Activated CD8-positive, alpha-beta T cell treated with anti-CD3 and anti-CD28 coated beads for 36 hours (primary cell): ENCODE results near the gene JPH4. TPM values are rescaled to one million over a fixed set of nuclear protein-coding genes. Genes with fewer than 3 reads are reported as not detected.

Experiments
- ATAC-seq: fragments of 200-7000 bp; cut with Tn5 transposase; one replicate; pipeline ENCODE4 v1.10.0; 2021; ENCODE audit warnings: mild to moderate bottlenecking, moderate library complexity
- CTCF ChIA-PET: fragments of 350-600 bp; sonication (Branson Sonifier 250); formaldehyde crosslinking; loops from one replicate; lab custom pipeline; 2021; ENCODE audit warnings: antibody characterized with exemption; lab: Charles Lee
- POLR2A ChIA-PET: fragments of 350-600 bp; sonication (Branson Sonifier 250); formaldehyde crosslinking; loops from one replicate; lab custom pipeline; 2021; ENCODE audit warnings: antibody characterized with exemption; lab: Charles Lee
- DNase-seq: peaks from one replicate; pipeline ENCODE4 v3.0.0-alpha.2; 2020
- H3K27ac Mint-ChIP-seq: one replicate; pipeline ENCODE4 v1.8.0; 2021; ENCODE audit warnings: mild to moderate bottlenecking, mixed read lengths
- H3K27me3 Mint-ChIP-seq: one replicate; pipeline ENCODE4 v1.8.0; 2021; ENCODE audit warnings: mixed read lengths
- H3K36me3 Mint-ChIP-seq: one replicate; pipeline ENCODE4 v1.8.0; 2021; ENCODE audit warnings: low read depth, mixed read lengths
- H3K4me1 Mint-ChIP-seq: one replicate; pipeline ENCODE4 v1.8.0; 2021; ENCODE audit warnings: low read depth, mixed read lengths
- H3K4me3 Mint-ChIP-seq: one replicate; pipeline ENCODE4 v1.8.0; 2021; ENCODE audit warnings: mild to moderate bottlenecking, moderate library complexity, mixed read lengths
- H3K9me3 Mint-ChIP-seq: one replicate; pipeline ENCODE4 v1.8.0; 2021; ENCODE audit warnings: mixed read lengths
- CTCF ChIP-seq: fragments of 200-600 bp; IDR thresholded peaks from one replicate; pipeline ENCODE4 v1.8.0; 2022; ENCODE audit warnings: antibody characterized with exemption, mild to moderate bottlenecking
- intact Hi-C: fragments of 100-400 bp; cut with micrococcal nuclease; formaldehyde crosslinking; loops from one replicate; pipeline ENCODE4 v1.10.0; 2022
- total RNA-seq, 2 experiments: library from RNA; stranded (reverse); gene quantifications; one replicate each; pipeline ENCODE4 v1.2.3, GENCODE V29; 2021

The JPH4 gene
- total RNA-seq, 2 experiments from 2014 or later = 0.25 to 0.51 TPM

- peaks cover 7% of the 10 kb centered on the region for H3K4me1 Mint-ChIP-seq
- H3K27ac Mint-ChIP-seq = no peak overlapping the region
- no peaks in the 10 kb centered on the region for H3K9me3 Mint-ChIP-seq
- no peak for TF ChIP-seq CTCF
- ATAC-seq (no peak), DNase-seq (no peak)
- H3K4me3 Mint-ChIP-seq = no peak overlapping the region
- intact Hi-C loops = no loop called here
- H3K27me3 Mint-ChIP-seq = no peaks in the 10 kb centered on the region
- no peaks in the 10 kb centered on the region for H3K36me3 Mint-ChIP-seq
- ChIA-PET POLR2A (interaction anchor here (0.7 to 2.1 kb wide), 3 partner anchors 102 to 376 kb away, joined by 3 to 6 read pairs (median 3); partner anchors contain the start of gene PABPN1), CTCF (interaction anchor here (0.6 to 2.1 kb wide), 3 partner anchors 11 to 21 kb away, joined by 3 to 9 read pairs (median 6); no protein-coding TSS in a partner anchor)
These were observed 27.8 kb downstream of the JPH4 start for GRCh38 chr14:23550812-23551265.

DNA sequence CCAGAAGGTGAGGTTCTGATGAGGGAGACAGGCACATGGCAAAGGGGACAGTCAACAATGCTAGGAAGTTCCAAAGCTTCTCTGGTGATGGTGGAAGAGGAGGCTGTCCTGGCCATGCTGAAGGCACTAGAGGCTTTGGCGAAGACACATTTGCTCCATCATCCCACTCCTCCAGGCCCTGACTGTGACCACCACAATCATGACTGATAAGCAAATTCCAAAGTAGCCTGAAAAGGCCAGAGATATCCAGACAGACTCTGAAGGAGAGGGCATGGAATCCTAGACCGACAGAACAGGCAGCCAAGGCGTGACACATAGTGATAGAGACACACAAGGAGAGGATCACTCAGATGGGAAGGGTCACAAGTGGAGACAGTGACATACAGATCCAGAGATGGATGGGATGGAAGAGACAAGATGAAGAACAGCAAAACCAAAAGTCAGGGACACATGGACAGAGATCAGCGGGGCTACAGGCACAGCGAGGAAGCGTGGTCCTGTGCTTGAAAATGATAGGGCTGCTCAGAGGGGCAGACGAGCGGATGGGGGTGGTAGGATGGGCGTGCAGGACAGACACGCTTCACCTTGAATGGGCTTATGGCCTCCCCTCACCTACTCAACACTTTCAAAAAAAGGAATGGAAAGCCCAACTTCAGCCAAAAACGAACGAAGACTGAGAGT is 28.3 kb downstream of the JPH4 start:
- ATAC-seq (no peak), DNase-seq (no peak)
- CTCF ChIA-PET = interaction anchor here (0.6 to 3.1 kb wide), 5 partner anchors 9 to 21 kb away, joined by 3 to 25 read pairs (median 6); no protein-coding TSS in a partner anchor
- no peak for TF ChIP-seq CTCF
- POLR2A ChIA-PET = interaction anchor here (0.7 kb wide), 2 partner anchors 18 to 376 kb away, joined by 3 read pairs; partner anchors contain the start of gene AP1G2
- Mint-ChIP-seq H3K36me3 (no peaks in the 10 kb centered on the region), H3K4me3 (no peak overlapping the region), H3K4me1 (peaks cover 6% of the 10 kb centered on the region), H3K9me3 (no peaks in the 10 kb centered on the region), H3K27ac (no peak overlapping the region), H3K27me3 (no peaks in the 10 kb centered on the region)
- intact Hi-C loops = no loop called here

DNA sequence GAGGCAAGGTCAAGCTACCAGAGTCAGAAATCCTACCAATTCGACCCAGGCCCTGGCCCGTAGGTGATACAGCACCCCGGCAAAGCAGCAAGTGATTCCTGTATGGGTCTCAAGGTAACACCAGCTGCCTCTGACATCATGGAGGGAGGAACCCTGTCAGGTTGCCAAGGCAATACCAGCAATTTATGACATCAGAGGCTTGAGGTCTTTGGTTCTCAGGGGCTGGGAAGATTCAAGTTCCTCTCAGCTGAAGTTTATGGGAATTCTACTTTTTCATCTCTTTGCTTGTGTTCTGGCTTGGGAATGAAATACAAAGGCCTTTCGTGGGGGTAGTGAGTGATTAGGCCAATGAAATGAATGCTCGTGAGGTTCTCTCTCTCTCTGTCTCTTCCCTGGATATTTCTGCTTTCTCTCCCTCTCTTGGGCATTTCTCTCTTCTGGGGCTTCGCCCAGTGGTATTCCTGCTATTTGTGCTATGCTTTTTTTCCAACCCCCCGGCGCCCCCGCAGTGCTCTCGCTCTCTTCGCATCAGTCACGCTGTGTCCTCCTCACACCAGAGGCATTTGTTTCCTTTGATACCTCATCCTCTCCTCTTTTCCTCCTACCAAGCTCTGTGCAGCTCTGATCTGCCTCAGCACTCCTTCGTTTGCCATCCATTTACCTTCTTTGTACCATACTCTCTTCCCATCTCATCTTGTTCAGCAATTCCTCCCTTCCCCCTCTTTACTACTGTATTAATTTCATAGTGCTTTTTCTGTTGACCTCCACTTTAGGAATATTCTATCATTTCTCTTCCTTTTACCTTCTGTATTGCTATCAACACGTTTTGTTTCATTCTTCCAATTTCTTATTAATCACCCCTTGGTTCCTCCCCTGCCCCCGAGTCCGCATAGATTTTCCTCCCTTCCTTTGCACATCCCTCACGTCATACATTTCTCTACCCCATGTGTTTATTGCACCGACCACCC is 30.0 kb downstream of the JPH4 start:
- intact Hi-C loops = no loop called here
- Mint-ChIP-seq H3K4me3 (no peak overlapping the region), H3K27me3 (no peaks in the 10 kb centered on the region), H3K36me3 (no peaks in the 10 kb centered on the region), H3K4me1 (peaks cover 3% of the 10 kb centered on the region), H3K27ac (no peak overlapping the region), H3K9me3 (no peaks in the 10 kb centered on the region)
- TF ChIP-seq CTCF = no peak
- ChIA-PET CTCF (interaction anchor here (1.3 to 3.1 kb wide), 5 partner anchors 10 to 19 kb away, joined by 4 to 25 read pairs (median 6); no protein-coding TSS in a partner anchor), POLR2A (interaction anchor here (1.6 kb wide), 1 partner anchor 10 kb away, joined by 5 read pairs; no protein-coding TSS in a partner anchor)
- ATAC-seq (no peak), DNase-seq (peak; percentile 28)

DNA sequence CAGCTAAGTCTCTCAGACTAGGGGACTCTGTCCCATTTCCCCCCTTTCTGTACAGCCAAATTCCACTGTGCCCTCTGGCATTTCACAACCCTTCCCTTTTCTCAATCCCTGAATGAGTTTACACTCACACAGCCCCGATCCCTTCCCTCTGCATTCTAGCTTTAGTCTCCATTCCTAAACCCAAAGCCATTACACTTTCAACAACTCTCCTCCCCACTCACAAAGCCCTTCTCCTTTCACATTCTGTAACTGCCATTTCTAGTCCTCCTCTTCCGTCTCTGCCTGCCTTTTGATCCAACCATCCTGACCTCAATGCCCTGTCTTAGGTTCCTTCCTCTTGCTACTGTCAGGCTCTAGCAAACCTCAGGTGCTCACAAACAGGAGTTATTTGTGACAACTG is 30.7 kb downstream of the JPH4 start:
- no peak for TF ChIP-seq CTCF
- peaks cover 3% of the 10 kb centered on the region for H3K4me1 Mint-ChIP-seq
- intact Hi-C loops = no loop called here
- no peak for DNase-seq
- CTCF ChIA-PET = interaction anchor here (1.3 to 3.1 kb wide), 2 partner anchors 10 to 11 kb away, joined by 4 to 25 read pairs; no protein-coding TSS in a partner anchor
- no peaks in the 10 kb centered on the region for H3K27me3 Mint-ChIP-seq
- H3K36me3 Mint-ChIP-seq = no peaks in the 10 kb centered on the region
- no peak overlapping the region for H3K4me3 Mint-ChIP-seq
- H3K9me3 Mint-ChIP-seq = no peaks in the 10 kb centered on the region
- POLR2A ChIA-PET = no interaction called here
- ATAC-seq = no peak
- no peak overlapping the region for H3K27ac Mint-ChIP-seq
